ENCODE measurements around the gene VLDLR.

GRCh38 chr9:2697492-2697891, 75.9 kb downstream of the VLDLR start:
- TF ChIP-seq, protein P1, sequence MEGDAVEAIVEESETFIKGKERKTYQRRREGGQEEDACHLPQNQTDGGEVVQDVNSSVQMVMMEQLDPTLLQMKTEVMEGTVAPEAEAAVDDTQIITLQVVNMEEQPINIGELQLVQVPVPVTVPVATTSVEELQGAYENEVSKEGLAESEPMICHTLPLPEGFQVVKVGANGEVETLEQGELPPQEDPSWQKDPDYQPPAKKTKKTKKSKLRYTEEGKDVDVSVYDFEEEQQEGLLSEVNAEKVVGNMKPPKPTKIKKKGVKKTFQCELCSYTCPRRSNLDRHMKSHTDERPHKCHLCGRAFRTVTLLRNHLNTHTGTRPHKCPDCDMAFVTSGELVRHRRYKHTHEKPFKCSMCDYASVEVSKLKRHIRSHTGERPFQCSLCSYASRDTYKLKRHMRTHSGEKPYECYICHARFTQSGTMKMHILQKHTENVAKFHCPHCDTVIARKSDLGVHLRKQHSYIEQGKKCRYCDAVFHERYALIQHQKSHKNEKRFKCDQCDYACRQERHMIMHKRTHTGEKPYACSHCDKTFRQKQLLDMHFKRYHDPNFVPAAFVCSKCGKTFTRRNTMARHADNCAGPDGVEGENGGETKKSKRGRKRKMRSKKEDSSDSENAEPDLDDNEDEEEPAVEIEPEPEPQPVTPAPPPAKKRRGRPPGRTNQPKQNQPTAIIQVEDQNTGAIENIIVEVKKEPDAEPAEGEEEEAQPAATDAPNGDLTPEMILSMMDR (IDR thresholded peaks at IDR 0.05) = no peak
- no peak for TF ChIP-seq POLR2AphosphoS5 (IDR thresholded peaks at IDR 0.05; ENCODE audit: low read depth, low read length)
- TF ChIP-seq SIN3A (IDR thresholded peaks at IDR 0.05; ENCODE audit: borderline replicate concordance, insufficient read depth, low read depth, low read length) = no peak
